A549 treated with GW870086 at 1 μM for 4 hours (cell line): ENCODE measurements around the gene LASP1. TPM values are rescaled to one million over a fixed set of nuclear protein-coding genes. Genes with fewer than 3 reads are reported as not detected.

ENCODE experiments used
- total RNA-seq: library from RNA; stranded (reverse); fragments of 200-300 nt; extraction: Qiagen RNA extraction; gene quantifications from 5 replicates; pipeline ENCODE4 v1.2.3, GENCODE V29; 2022; ENCODE audit warnings: low read depth

The LASP1 gene, protein sequence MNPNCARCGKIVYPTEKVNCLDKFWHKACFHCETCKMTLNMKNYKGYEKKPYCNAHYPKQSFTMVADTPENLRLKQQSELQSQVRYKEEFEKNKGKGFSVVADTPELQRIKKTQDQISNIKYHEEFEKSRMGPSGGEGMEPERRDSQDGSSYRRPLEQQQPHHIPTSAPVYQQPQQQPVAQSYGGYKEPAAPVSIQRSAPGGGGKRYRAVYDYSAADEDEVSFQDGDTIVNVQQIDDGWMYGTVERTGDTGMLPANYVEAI
- total RNA-seq: 255 to 274 TPM (median 264 TPM) in 5 replicates

DNA sequence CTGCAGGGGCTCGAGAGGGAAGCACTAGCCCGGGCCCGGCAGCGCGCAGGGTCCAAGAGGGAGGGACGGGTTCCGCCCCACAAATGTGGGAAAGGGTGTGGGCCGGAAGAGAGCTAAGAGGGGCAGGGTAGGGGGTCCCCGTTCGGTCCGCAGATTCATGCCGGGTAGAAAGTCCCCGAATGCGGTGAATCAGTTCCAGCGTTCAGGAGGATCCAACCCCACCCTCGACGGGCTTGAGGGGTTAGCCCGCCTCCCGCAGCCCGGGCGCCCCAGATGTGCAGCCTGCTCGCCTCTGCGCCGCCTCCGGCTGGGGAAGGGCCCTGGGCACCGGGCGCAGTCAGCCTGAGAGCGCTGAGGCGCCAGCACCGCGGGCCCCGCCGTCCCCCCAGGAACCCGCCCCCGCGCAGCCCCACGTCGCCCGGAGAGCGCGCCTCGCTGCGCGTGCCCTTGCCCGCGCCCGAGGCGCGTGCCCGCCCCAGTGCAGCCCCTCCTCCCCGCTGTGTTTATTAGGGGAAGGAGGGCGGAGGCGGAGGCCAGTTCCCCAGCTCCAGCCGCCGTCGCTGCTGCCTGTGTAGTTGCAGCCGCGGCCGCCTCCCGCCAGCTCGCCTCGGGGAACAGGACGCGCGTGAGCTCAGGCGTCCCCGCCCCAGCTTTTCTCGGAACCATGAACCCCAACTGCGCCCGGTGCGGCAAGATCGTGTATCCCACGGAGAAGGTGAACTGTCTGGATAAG lies at the start of gene LASP1:
Gene LASP1 (plus strand): TSS at position 533 of the 733 bp plus-strand sequence. CDS start 132 bp downstream, at position 665.

DNA sequence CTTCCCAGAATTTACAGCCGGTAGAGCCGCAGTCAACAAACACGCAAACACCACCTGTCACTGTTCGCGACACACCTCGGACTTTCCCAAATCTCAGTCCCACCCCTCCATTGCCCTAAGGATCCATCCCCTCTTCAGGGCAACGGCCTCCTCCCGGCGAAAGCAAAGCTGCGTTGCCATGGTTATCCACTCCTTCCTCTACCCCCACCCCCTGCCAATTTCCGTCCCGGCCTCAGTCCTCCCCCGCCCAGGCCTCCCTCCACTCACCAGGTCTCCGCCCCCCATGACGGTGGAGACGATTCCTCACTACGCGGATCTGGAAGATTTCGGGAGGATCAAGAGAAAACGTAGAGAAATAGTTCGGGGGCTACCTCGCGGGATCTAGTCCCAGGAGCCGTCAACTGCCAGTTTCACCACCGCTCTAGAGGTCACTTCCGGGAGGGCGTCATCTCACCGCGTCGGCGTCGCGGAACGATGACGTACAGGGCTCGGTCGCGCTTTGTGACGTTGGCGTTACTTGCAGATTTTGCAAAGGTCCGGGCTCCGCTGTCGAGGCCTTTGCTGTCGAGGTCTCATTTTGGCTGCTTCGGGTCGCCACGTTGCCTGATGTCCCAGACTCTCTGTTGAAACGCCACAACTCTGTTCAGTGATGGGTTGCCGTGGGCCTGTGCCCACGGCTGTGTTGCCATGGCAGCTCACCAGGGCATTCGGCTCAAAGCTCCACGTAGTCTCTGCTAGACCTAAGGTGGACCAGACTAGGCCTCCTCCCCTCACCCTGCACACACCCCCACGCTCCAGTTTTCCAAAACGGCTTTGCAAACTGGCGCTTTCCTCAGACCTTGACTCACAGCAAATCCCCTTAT lies 44.7 kb upstream of the LASP1 start, which contains the start of gene CWC25:
Gene CWC25 (minus strand): TSS at position 423 of the 863 bp plus-strand sequence. CDS start 138 bp downstream, at position 285.

DNA sequence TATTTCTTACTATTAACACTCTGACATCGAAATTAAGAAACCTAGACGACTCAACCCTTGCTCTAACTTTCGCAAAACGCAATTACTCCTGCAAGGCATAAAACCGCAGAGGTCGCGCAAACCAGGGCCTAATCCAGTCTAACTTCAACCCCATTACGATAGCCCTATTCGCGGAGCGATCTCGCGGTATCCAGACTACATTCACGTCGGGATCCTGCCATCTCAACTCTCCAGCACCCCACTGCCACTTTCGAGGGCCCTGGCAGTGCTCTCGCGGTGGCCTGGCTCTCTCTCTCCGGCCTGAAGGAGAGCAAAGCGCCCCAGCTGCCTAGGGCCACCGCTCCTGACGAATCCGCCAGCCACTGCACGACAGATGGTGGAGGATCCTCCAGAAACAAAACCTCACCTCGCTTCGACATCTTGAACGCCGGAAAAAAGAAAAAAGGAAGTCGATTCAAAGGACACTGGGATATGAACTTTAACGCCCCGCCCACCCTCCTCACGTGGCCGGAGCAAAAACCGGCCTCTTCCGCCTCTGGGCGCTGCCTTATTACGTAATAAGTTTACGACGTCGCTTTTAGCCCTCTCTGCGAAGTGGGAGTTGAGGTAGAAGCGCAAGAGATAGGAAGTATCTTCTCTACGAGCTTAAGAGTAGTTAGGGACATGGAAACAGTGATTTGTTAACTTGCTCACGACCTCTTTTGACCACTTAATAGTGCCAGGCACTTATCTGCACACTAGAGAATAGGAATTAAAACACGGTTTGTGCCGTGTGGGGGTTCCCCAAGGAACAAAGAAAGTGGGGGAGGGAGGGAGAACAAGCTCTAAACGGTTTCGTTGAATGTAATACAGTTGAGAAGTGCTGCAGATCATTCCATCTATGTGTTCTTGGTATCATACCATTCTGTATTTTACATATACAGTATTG lies 16.3 kb upstream of the LASP1 start, which contains the start of gene RPL23:
Gene RPL23 (minus strand): TSS at position 430 of the 928 bp plus-strand sequence. CDS start 11 bp downstream, at position 419.

DNA sequence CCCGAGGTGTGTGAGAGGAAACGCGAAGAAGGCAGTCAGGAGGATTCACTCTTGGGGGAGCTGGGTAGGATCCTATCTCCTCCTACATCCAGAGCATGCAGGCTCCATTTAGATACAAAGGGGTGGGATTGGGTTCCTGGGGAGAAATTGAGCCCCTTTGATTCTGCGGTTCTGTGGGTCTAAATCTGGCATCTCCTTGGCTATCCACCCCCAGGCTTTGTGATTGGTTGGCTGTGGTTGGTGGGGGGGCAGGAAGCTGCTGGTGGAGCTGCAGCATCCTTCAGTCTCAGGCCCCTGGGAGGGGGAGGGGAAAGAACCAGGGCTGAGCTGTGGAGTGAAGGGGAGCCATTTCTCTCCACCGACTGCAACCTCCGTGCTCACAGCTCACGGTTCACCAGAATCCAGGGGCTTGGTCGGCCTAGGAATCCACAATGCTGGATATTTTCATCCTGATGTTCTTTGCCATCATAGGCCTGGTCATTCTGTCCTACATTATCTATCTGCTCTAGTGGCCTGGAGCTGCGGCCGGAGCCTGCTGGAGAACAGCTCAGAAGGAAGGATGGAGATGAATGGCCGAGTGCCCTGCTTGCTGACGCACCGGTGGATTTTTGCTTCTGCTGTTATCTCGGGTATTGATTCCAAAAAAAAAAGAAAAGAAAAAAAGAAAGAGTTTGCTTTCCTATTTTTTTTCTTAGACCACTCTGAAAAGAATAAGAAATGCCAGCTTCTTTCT lies 55.6 kb downstream of the LASP1 start, which contains the start of gene LASP1NB:
Gene LASP1NB (plus strand): TSS at position 352 of the 733 bp plus-strand sequence.

DNA sequence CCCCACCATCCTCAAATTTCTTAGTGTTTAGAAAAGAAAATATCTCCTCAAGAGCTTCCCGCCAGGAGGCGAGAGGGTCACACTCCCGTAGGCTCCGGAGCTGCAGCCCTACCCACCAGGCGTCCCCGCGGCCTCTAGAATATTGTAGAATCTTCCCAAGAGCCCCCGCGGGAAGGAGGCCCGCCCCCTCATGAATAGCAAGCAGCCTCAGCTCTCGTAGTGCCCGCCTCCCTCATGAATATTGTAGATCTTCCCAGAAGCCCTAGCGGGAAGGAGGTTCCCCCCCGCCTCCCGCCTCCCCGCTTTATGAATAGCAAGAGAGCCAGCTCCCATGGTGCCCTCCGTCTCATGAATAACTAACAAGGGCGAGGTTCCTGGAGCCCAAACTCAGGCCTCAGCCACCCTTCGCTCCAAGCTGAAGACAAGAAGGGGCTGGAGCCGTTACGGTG lies 97.5 kb downstream of the LASP1 start, which contains the start of gene FBXO47:
Gene FBXO47 (minus strand): TSS at position 114 of the 449 bp plus-strand sequence. CDS start 4,378 bp downstream, outside the sequence.

Other genes with a start within 250 kb of the LASP1 start
- 9.8 to 13.2 TPM (median 12.6 TPM) in 5 replicates for gene EPOP, start 195.1 kb upstream of the LASP1 start, total RNA-seq
- 20.1 to 31.5 TPM (median 29.5 TPM) in 5 replicates for gene MLLT6, start 164.8 kb upstream of the LASP1 start, total RNA-seq
- 53.3 to 103 TPM (median 92.4 TPM) in 5 replicates for gene CISD3, start 139.7 kb upstream of the LASP1 start, total RNA-seq
- 31.5 to 53.9 TPM (median 52.9 TPM) in 5 replicates for gene PCGF2, start 121.7 kb upstream of the LASP1 start, total RNA-seq
- 356 to 463 TPM (median 422 TPM) in 5 replicates for gene PSMB3, start 117.3 kb upstream of the LASP1 start, total RNA-seq
- gene PIP4K2B, start 70.5 kb upstream of the LASP1 start, total RNA-seq: 33.1 to 45.1 TPM (median 42.1 TPM) in 5 replicates
- gene CWC25, start 44.7 kb upstream of the LASP1 start, total RNA-seq: 20.5 to 24.6 TPM (median 21.7 TPM) in 5 replicates
- gene RPL23, start 16.3 kb upstream of the LASP1 start, total RNA-seq: 2,567 to 3,166 TPM (median 2,626 TPM) in 5 replicates
- gene FBXO47, start 97.3 kb downstream of the LASP1 start, total RNA-seq: not detected in 5 replicates